Mesodermal cell (in vitro differentiated cells): ENCODE measurements around the gene ELAPOR2.
"Not testable (repeated sequence)": the region's sequence is repeated elsewhere in the genome, so short reads cannot be mapped to it uniquely, and the experiment has no call there.

Source experiments
- H3K27ac ChIP-seq: 2 replicates; pipeline ENCODE4 v1.7.0; 2013; ENCODE audit warnings: mild to moderate bottlenecking, low read depth, low read length, moderate library complexity; ENCODE audit not compliant: severe bottlenecking
- H3K36me3 ChIP-seq: 2 replicates; pipeline ENCODE4 v1.7.1; 2013; ENCODE audit warnings: mild to moderate bottlenecking, low read length, moderate library complexity; ENCODE audit not compliant: control insufficient read depth, insufficient read depth
- H3K4me1 ChIP-seq: one replicate; pipeline ENCODE4 v1.7.1; 2013; ENCODE audit warnings: mild to moderate bottlenecking, low read length; ENCODE audit not compliant: insufficient read depth, control insufficient read depth, poor library complexity, severe bottlenecking
- H3K4me3 ChIP-seq: 2 replicates; pipeline ENCODE4 v1.7.0; 2013; ENCODE audit warnings: low read length, control low read depth, mild to moderate bottlenecking; ENCODE audit not compliant: insufficient read depth, poor library complexity, severe bottlenecking; ENCODE audit errors: extremely low read depth
- H3K9me3 ChIP-seq: 2 replicates; pipeline ENCODE4 v1.7.1; 2013; ENCODE audit warnings: mild to moderate bottlenecking, low read length, moderate library complexity; ENCODE audit not compliant: control insufficient read depth
- WGBS, 2 experiments: methylation state at CpG; one replicate each; pipeline ENCODE4 v1.1.5; 2013; ENCODE audit warnings: missing lambda C conversion rate in 2 of 2; ENCODE audit not compliant: insufficient coverage in 2 of 2; 5-methylcytosine and 5-hydroxymethylcytosine counted together

Gene ELAPOR2

GRCh38 chr7:87083865-87084519, 24.5 kb upstream of the ELAPOR2 start:
- Histone ChIP-seq H3K4me1 (no peaks in the 10 kb centered on the region), H3K27ac (no peak overlapping the region), H3K36me3 (no peaks in the 10 kb centered on the region), H3K9me3 (no peaks in the 10 kb centered on the region), H3K4me3 (no peak overlapping the region)
- WGBS, 2 experiments: 96 to 100% methylated on average over 5 of the region's 5 CpGs

- Histone ChIP-seq H3K4me1 (no peaks in the 10 kb centered on the region), H3K36me3 (no peaks in the 10 kb centered on the region), H3K27ac (no peak overlapping the region), H3K9me3 (no peaks in the 10 kb centered on the region), H3K4me3 (no peak overlapping the region)
- WGBS, 2 experiments: 89 to 90% methylated on average over 5 of the region's 5 CpGs
Measured at GRCh38 chr7:87082675-87083074, 23.2 kb upstream of the ELAPOR2 start.

GRCh38 chr7:87075671-87076404, 16.4 kb upstream of the ELAPOR2 start:
- H3K4me1 ChIP-seq: no peaks in the 10 kb centered on the region
- no peaks in the 10 kb centered on the region for H3K36me3 ChIP-seq
- no peak overlapping the region for H3K4me3 ChIP-seq
- no CpG with 5 or more reads among the region's 2 CpGs for WGBS, 2 experiments
- no peaks in the 10 kb centered on the region for H3K9me3 ChIP-seq
- no peak overlapping the region for H3K27ac ChIP-seq

- Histone ChIP-seq H3K4me3 (no peak overlapping the region), H3K4me1 (no peaks in the 10 kb centered on the region), H3K9me3 (no peaks in the 10 kb centered on the region), H3K36me3 (no peaks in the 10 kb centered on the region), H3K27ac (no peak overlapping the region)
Measured at GRCh38 chr7:87067788-87068187, 8.3 kb upstream of the ELAPOR2 start.

- 92% methylated on average over 2 of the region's 2 CpGs; no CpG with 5 or more reads in 1 of the 2 experiments for WGBS, 2 experiments
- H3K36me3 ChIP-seq: no peaks in the 10 kb centered on the region
Measured at GRCh38 chr7:87060288-87060537, 759 bp upstream of the ELAPOR2 start.

GRCh38 chr7:87058744-87059524, 520 bp downstream of the ELAPOR2 start:
- Histone ChIP-seq H3K4me3 (peak overlapping the region; percentile 54), H3K36me3 (no peaks in the 10 kb centered on the region), H3K27ac (no peak overlapping the region), H3K9me3 (no peaks in the 10 kb centered on the region), H3K4me1 (peaks cover 8% of the 10 kb centered on the region)
- 1 to 4% methylated on average over 12 to 33 of the region's 40 CpGs for WGBS, 2 experiments

More at GRCh38 chr7:87060288-87060537, 759 bp upstream of the ELAPOR2 start:
- H3K4me3 ChIP-seq: peak overlapping the region; percentile 54
- no peak overlapping the region for H3K27ac ChIP-seq
- H3K4me1 ChIP-seq: peaks cover 8% of the 10 kb centered on the region
- no peaks in the 10 kb centered on the region for H3K9me3 ChIP-seq

GRCh38 chr7:87057210-87057609, 2.2 kb downstream of the ELAPOR2 start:
- H3K36me3 ChIP-seq: peaks cover 6% of the 10 kb centered on the region
- H3K27ac ChIP-seq: peak overlapping the region; percentile 39
- WGBS, 2 experiments: 71 to 93% methylated on average over 1 to 2 of the region's 2 CpGs
- H3K4me1 ChIP-seq: peaks cover 8% of the 10 kb centered on the region
- H3K9me3 ChIP-seq: no peaks in the 10 kb centered on the region
- no peak overlapping the region for H3K4me3 ChIP-seq

GRCh38 chr7:87056346-87056745, 3.1 kb downstream of the ELAPOR2 start:
- peaks cover 8% of the 10 kb centered on the region for H3K4me1 ChIP-seq
- H3K9me3 ChIP-seq: no peaks in the 10 kb centered on the region
- peak overlapping the region; percentile 39 for H3K27ac ChIP-seq
- no peak overlapping the region for H3K4me3 ChIP-seq
- 90 to 100% methylated on average over 2 of the region's 3 CpGs for WGBS, 2 experiments
- H3K36me3 ChIP-seq: peaks cover 6% of the 10 kb centered on the region

GRCh38 chr7:87048839-87049238, 10.6 kb downstream of the ELAPOR2 start:
- H3K9me3 ChIP-seq: no peaks in the 10 kb centered on the region
- H3K27ac ChIP-seq: no peak overlapping the region
- 100% methylated on average over 1 of the region's 1 CpG; no CpG with 5 or more reads in 1 of the 2 experiments for WGBS, 2 experiments
- peaks cover 11% of the 10 kb centered on the region for H3K36me3 ChIP-seq
- H3K4me1 ChIP-seq: no peaks in the 10 kb centered on the region
- H3K4me3 ChIP-seq: no peak overlapping the region

- no peak overlapping the region for H3K4me3 ChIP-seq
Measured at GRCh38 chr7:87046456-87046855, 13.0 kb downstream of the ELAPOR2 start.

GRCh38 chr7:87044713-87045112, 14.7 kb downstream of the ELAPOR2 start:
- not testable (repeated sequence) for H3K27ac ChIP-seq, H3K4me3 ChIP-seq, H3K4me1 ChIP-seq, H3K9me3 ChIP-seq, H3K36me3 ChIP-seq
- WGBS, 2 experiments: no CpG with 5 or more reads among the region's 2 CpGs

More at GRCh38 chr7:87046456-87046855, 13.0 kb downstream of the ELAPOR2 start:
- H3K36me3 ChIP-seq: peaks cover 5% of the 10 kb centered on the region
- no peaks in the 10 kb centered on the region for H3K9me3 ChIP-seq
- no peaks in the 10 kb centered on the region for H3K4me1 ChIP-seq
- 100% methylated on average over 1 of the region's 5 CpGs for WGBS, 2 experiments
- no peak overlapping the region for H3K27ac ChIP-seq
